Dendritic cell treated with granulocyte-macrophage colony-stimulating factor and Interleukin-4, amounts not matched to agents 40 ng/mL and 50 ng/mL, for 4 days (primary cell): ENCODE measurements around the gene STAC.

Experiments
- H3K27ac Mint-ChIP-seq: one replicate; pipeline ENCODE4 v1.8.0; 2022; ENCODE audit warnings: mild to moderate bottlenecking, mixed read lengths
- H3K27me3 Mint-ChIP-seq: one replicate; pipeline ENCODE4 v1.8.0; 2022; ENCODE audit warnings: mild to moderate bottlenecking, mixed read lengths
- H3K36me3 Mint-ChIP-seq: one replicate; pipeline ENCODE4 v1.8.0; 2022; ENCODE audit warnings: low read depth, mixed read lengths
- H3K4me1 Mint-ChIP-seq: one replicate; pipeline ENCODE4 v1.8.0; 2022; ENCODE audit warnings: low read depth, mixed read lengths
- H3K4me3 Mint-ChIP-seq: one replicate; pipeline ENCODE4 v1.8.0; 2022; ENCODE audit warnings: mild to moderate bottlenecking, moderate library complexity, mixed read lengths
- H3K9me3 Mint-ChIP-seq: one replicate; pipeline ENCODE4 v1.8.0; 2022; ENCODE audit warnings: mixed read lengths
- intact Hi-C: fragments of 100-400 bp; cut with micrococcal nuclease; formaldehyde crosslinking; loops from one replicate; pipeline ENCODE4 v1.15.0; 2022

STAC gene

DNA sequence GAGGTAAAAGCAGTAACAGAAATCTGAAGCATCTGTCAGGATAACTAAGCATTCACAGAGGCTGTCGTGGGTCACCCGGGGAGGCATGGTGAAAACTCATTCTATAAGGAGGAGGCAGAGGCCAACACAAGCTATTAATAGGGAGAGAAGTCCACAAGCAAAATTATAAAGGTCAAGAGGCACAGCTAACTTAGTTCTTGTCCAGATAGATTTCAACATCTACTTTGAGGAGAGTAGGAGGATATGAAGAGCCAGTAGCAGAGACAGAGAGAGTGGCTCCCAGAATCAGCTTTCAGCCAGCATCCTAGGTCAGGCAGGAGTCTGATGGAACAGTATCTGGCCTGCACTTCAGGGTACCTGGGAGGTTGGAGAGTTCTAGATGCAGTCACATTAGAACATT is 95.3 kb downstream of the STAC start:
- H3K9me3 Mint-ChIP-seq = peaks cover 34% of the 10 kb centered on the region
- peaks cover 66% of the 10 kb centered on the region for H3K36me3 Mint-ChIP-seq
- intact Hi-C loops = no loop called here
- peak overlapping the region; percentile 61 for H3K27ac Mint-ChIP-seq
- H3K4me3 Mint-ChIP-seq = no peak overlapping the region
- no peaks in the 10 kb centered on the region for H3K27me3 Mint-ChIP-seq
- H3K4me1 Mint-ChIP-seq = peaks cover 47% of the 10 kb centered on the region

DNA sequence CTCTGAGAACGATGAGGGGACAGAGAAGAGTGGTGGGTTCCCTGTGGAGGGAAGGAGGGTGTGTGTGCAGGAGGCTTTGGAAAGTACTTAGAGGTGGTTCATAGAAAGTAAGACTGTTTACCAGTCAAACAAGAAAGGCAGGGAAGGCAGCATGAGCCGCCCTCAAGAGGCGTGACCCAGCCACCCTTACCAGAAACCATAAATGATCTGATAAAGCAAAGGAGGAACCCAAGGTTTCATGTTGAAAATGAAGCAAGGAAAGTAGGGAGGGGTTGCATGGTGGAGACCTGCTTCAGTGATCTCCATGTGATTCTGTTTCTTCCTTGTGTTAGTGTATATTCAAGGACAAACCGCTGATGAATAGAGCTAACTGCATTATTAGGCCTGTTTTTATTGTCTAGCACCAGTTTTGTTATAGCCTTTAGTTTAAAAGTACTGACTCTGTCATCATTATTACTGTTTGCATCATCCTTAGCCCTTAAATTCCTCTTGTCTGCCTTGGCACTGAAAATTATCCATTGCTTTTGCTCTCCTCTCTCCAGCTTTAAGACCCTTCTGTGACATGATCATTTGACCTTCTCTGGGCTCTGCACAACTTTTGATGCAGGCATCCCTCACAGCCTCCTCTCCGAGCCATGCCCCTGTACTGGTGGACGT is 96.1 kb downstream of the STAC start:
- Mint-ChIP-seq H3K27ac (peak overlapping the region; percentile 61), H3K4me1 (peaks cover 49% of the 10 kb centered on the region), H3K27me3 (no peaks in the 10 kb centered on the region), H3K9me3 (peaks cover 25% of the 10 kb centered on the region), H3K4me3 (no peak overlapping the region), H3K36me3 (peaks cover 66% of the 10 kb centered on the region)
- intact Hi-C loops = no loop called here

DNA sequence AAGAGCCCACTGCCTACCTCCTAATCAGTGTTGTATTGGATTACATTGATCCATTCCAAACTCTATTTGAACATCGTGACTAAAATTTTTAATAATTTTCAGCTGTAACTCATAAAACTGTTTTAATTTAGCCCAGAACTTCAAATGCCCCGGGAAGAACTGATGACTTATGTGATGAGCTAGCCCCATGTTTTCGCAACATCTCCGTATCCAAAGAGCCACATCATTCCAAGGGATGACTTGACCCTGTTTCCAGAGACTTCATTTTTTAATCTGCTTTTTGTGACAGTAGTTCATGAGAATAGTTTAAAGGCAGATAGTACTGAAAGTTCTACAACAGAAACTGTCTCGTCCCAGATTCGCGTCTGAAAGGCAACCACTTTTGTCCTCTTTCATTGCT is 97.4 kb downstream of the STAC start:
- H3K27ac Mint-ChIP-seq = no peak overlapping the region
- H3K4me3 Mint-ChIP-seq = no peak overlapping the region
- H3K36me3 Mint-ChIP-seq = peaks cover 64% of the 10 kb centered on the region
- H3K4me1 Mint-ChIP-seq = peaks cover 53% of the 10 kb centered on the region
- no peaks in the 10 kb centered on the region for H3K27me3 Mint-ChIP-seq
- H3K9me3 Mint-ChIP-seq = peaks cover 13% of the 10 kb centered on the region
- intact Hi-C loops = no loop called here

DNA sequence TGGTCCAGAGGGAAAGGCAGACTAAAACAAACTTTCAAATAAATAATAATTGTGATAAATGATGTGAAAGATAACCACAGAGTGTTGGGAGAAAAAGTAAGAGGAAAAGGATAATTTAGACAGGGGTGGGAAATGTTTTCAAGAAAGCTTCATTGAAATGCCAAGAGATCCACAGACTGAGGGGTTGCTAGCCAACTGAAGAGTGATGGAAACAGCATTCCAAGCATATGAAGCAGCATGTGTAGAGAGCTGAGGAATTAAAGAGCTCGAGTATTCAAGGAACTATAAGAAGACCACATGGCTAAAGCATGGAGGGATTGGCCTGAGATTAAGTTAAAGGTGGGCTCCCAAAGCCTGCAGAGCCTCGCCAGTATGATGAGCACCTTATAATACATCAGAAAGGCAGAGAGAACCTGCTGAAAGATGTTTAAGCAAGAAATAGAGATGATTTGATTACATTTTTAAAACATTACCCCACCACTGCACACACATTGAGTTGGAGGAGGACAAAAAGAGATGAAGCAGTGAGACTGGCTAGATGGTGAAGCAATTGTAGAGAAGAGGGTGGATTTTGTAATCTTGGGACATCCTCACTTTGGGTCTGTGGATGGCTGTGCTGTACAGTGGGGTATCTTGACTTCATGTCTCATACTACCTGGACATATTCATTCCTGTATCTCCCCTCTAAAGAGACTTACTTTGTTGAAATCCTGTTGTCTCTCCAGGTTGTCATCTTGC is 100.8 kb downstream of the STAC start:
- intact Hi-C loops = no loop called here
- Mint-ChIP-seq H3K9me3 (peaks cover 13% of the 10 kb centered on the region), H3K36me3 (peaks cover 77% of the 10 kb centered on the region), H3K4me1 (peaks cover 66% of the 10 kb centered on the region), H3K4me3 (no peak overlapping the region), H3K27ac (peak overlapping the region; percentile 74), H3K27me3 (no peaks in the 10 kb centered on the region)

DNA sequence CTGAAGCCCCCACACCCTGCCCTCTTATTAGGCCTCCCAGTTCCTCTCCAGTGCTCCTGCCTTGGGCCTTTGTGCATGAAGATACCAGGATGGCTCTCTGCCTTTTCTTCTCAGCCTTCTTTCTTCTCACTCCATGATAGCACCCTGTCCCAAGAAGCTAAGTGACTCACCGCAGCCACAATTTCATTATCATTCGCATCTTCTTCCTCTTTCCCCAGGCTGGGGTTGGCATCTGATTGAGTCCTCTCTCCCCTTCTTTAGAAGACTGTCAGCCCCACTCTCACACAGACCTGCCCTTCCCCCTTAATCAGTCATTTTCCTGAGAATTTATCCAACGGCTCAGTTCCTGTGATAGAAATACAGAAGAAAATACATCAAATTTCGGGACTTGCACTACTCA is 102.0 kb downstream of the STAC start:
- peaks cover 84% of the 10 kb centered on the region for H3K36me3 Mint-ChIP-seq
- peak overlapping the region; percentile 74 for H3K27ac Mint-ChIP-seq
- H3K4me1 Mint-ChIP-seq = peaks cover 69% of the 10 kb centered on the region
- H3K4me3 Mint-ChIP-seq = no peak overlapping the region
- peaks cover 13% of the 10 kb centered on the region for H3K9me3 Mint-ChIP-seq
- intact Hi-C loops = no loop called here
- H3K27me3 Mint-ChIP-seq = no peaks in the 10 kb centered on the region

DNA sequence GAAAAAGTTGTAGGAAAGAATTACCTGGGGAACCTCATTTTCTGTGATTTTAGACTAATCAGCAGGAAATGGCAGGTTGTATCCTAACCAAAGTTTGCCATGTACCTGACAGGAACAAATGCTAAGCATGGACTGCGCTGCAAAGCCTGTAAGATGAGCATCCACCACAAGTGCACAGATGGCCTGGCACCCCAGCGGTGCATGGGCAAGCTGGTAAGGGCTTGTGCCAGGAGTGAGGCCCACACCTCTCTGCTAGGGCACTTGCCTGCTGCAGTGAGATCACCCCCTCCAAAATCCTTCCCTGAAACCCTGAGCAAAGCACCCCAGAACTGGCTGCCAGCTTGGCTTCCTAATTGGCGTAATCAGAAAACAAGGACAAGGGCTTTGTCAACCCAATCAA is 102.6 kb downstream of the STAC start:
- no peaks in the 10 kb centered on the region for H3K27me3 Mint-ChIP-seq
- intact Hi-C loops = no loop called here
- peaks cover 13% of the 10 kb centered on the region for H3K9me3 Mint-ChIP-seq
- peaks cover 67% of the 10 kb centered on the region for H3K4me1 Mint-ChIP-seq
- peaks cover 85% of the 10 kb centered on the region for H3K36me3 Mint-ChIP-seq
- peak overlapping the region; percentile 74 for H3K27ac Mint-ChIP-seq
- no peak overlapping the region for H3K4me3 Mint-ChIP-seq

DNA sequence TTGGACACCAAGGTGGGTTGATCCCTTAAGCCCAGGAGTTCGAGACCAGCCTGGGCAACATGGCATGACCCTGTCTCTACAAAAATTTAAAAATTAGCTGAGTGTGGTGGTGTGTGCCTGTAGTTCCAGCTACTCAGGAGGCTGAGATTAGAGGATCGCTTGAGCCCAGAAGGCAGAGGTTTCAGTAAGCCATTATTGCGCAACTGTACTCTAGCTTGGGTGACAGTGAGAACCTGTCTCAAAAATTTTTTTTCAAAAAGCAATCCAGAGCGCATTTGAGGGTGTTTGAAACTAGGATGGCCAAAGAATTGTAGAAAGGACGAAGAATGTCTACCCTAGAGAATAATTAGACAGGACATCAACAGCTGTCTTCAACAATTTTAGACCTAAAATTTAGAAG is 103.4 kb downstream of the STAC start:
- H3K27ac Mint-ChIP-seq = no peak overlapping the region

DNA sequence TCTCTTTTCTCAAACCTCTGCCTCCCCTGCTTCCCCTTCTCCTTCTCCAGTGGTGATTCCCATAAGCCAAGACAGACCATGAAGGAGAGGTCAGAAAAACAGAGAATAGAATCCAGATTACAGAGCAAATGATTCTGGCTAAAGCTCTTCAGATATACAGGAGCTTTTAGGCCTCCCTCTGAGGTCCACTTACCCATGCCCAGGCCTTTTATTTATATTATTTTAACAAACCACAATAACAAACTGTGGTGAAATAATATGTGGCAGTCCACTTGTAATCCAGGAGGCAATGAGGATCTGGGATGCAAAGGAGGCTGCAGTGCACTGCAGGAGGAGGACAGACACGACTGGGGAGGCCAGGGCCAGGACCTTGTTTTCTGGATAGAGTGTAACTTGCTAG is 104.1 kb downstream of the STAC start:
- Mint-ChIP-seq H3K27ac (no peak overlapping the region), H3K9me3 (peaks cover 3% of the 10 kb centered on the region), H3K4me3 (no peak overlapping the region), H3K27me3 (no peaks in the 10 kb centered on the region), H3K36me3 (peaks cover 85% of the 10 kb centered on the region), H3K4me1 (peaks cover 70% of the 10 kb centered on the region)
- intact Hi-C loops = no loop called here

More for the DNA sequence above, 103.4 kb downstream of the STAC start:
- H3K36me3 Mint-ChIP-seq = peaks cover 85% of the 10 kb centered on the region
- H3K27me3 Mint-ChIP-seq = no peaks in the 10 kb centered on the region
- intact Hi-C loops = no loop called here
- H3K4me1 Mint-ChIP-seq = peaks cover 70% of the 10 kb centered on the region
- peaks cover 9% of the 10 kb centered on the region for H3K9me3 Mint-ChIP-seq
- no peak overlapping the region for H3K4me3 Mint-ChIP-seq

DNA sequence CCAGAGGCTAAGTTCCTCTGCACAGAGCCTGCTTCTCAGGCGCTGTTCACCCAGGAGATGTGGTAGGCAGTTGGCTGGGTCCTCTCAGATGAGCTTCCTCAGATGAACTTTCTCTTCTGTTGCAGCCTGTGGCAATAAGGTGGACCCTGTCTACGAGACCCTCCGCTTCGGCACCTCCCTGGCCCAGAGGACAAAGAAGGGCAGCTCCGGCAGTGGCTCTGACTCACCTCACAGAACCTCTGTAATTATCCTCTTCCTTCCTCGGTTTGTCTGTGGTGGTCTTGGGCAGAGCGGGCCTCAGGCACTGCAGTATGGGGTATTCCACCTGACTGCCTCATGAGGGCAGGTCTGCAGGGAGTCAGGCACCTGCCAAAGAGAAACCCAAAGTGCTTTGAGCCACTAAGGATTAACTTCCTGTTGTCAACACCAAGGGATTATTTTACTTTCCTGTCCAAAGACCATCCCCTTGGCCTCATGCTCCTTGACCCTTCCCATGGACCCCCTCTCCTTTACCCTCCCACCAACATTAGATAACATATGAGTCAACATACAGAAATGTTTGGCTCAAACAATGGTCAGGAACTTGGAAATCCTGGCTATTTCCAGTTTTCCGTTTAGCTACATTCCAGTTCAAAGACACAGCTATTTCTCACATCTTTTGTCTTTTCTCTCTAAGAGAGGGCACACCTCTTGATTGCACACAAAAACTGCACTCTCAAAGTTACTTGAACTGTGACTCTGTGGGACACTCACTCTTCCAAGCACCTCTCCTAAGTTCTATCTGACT is 105.9 kb downstream of the STAC start:
- H3K9me3 Mint-ChIP-seq = no peaks in the 10 kb centered on the region
- no peak overlapping the region for H3K4me3 Mint-ChIP-seq
- H3K4me1 Mint-ChIP-seq = peaks cover 69% of the 10 kb centered on the region
- H3K36me3 Mint-ChIP-seq = peaks cover 87% of the 10 kb centered on the region
- no peaks in the 10 kb centered on the region for H3K27me3 Mint-ChIP-seq
- intact Hi-C loops = no loop called here
- H3K27ac Mint-ChIP-seq = no peak overlapping the region

DNA sequence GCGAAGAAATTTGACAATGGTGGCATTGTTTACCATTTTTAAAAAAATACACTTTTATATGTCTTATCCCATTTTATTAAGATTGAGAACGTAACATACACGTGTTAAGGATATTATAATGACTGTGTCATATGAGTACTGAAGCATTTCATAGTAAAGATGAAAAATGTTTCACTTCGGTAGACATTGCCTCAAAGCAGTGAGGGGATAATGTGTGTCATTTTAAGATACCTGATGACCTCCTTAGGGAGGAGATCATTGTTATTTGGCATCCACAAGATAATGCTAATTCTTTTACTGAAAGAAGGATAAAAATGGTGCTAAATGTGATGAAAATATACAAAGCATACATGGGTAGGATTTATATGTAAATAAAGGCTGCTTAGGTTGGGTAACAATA is 107.3 kb downstream of the STAC start:
- H3K4me1 Mint-ChIP-seq = peaks cover 59% of the 10 kb centered on the region
- no peak overlapping the region for H3K4me3 Mint-ChIP-seq
- H3K27ac Mint-ChIP-seq = no peak overlapping the region
- intact Hi-C loops = no loop called here
- H3K36me3 Mint-ChIP-seq = peaks cover 82% of the 10 kb centered on the region
- H3K27me3 Mint-ChIP-seq = no peaks in the 10 kb centered on the region
- no peaks in the 10 kb centered on the region for H3K9me3 Mint-ChIP-seq

DNA sequence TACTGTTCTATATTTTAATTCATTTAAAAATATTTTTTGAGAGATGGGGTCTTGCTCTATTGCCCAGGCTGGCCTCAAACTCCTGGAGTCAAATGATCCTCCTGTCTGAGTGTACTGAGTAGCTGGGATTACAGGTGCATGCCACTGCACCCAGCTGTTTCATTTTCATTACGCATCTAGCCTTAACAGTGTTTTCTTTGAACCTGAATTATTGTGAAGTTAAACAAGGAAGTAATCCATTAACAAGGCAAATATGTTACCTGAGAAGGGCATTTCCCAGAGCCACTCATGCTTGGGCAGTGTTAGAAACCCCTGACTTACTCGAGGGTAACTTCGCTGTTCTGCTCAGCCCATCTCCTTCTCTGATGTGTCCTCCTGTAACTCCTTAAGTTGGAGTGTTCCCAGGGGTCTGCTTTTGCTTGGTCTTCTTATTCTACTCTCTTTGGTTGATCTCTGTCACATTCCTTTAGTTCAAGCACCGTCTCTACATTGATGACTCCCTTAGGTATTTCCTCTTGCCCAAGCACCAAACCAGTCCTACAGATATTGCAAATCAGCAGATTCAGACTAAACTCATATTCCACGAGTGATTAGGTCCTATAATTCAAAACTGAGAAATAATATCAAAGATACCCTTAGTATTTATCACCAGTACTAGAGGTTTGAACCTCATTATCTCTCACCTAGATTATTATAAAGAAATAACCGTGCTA is 107.9 kb downstream of the STAC start:
- Mint-ChIP-seq H3K9me3 (no peaks in the 10 kb centered on the region), H3K4me3 (no peak overlapping the region), H3K36me3 (peaks cover 85% of the 10 kb centered on the region), H3K27ac (no peak overlapping the region), H3K4me1 (peaks cover 59% of the 10 kb centered on the region), H3K27me3 (no peaks in the 10 kb centered on the region)
- intact Hi-C loops = no loop called here

DNA sequence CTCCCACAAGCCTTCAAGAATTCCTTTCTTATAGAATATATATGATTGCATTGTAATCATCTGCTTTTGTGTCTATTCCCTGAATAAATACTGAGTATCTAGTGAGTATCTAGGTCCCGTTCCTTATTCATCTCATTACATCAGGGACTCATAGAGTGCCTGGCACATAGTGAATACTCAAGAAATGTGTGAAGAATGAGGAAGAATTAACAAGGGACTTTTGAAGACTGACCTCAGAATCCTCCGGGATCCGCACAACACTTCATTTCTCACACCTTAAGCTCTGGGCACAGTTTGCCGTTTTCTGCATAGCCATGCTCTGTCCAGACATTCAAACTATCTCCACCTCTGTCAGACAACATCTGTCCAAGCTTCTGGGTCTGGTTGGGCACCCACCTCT is 108.8 kb downstream of the STAC start:
- H3K27ac Mint-ChIP-seq = no peak overlapping the region
- intact Hi-C loops = no loop called here

DNA sequence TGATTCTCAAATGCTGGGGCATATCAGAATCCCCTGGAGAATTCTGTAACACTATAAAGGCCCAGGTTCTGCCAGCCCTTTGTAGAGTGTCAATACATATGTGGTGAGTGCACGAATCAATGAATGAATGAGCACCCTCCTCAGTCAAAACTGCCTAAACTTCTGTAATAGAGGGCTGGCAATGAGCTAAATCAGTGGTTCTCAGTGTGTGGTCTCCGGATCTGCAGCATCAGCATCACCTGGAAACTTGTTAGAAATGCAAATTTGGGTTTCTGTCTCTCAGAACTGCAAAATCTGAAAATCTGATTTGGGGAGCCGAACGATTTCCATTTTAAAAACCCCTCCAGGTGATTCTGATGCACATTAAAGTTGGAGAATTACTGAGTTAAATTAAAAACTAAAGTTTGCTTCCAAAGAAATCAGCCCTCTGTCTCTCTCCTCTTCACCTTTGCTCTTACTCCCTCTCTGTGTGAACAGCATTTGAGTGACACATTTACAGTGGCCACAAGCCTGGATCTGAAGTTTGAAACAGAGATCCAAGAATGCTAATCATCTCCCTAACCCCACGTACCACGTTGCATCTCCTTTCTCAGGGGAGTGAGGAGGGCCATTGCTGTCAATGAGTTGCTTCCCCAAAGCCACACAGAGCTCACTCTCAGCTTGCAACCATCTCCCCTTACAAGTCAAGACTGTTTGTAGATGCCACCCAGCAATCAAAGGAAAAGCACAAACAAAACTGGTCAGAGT is 109.5 kb downstream of the STAC start:
- Mint-ChIP-seq H3K4me3 (no peak overlapping the region), H3K9me3 (no peaks in the 10 kb centered on the region), H3K36me3 (peaks cover 88% of the 10 kb centered on the region), H3K27ac (peak overlapping the region; percentile 21), H3K4me1 (peaks cover 60% of the 10 kb centered on the region), H3K27me3 (no peaks in the 10 kb centered on the region)
- intact Hi-C loops = loop anchor here (5.0 kb wide), 1 partner anchor 33 kb away; no protein-coding TSS in a partner anchor

More for the DNA sequence above, 108.8 kb downstream of the STAC start:
- H3K4me3 Mint-ChIP-seq = no peak overlapping the region
- H3K36me3 Mint-ChIP-seq = peaks cover 88% of the 10 kb centered on the region
- no peaks in the 10 kb centered on the region for H3K9me3 Mint-ChIP-seq
- H3K27me3 Mint-ChIP-seq = no peaks in the 10 kb centered on the region
- peaks cover 60% of the 10 kb centered on the region for H3K4me1 Mint-ChIP-seq
